CD4-positive, alpha-beta T cell (primary cell): ENCODE results near the gene VPS37C. TPM values are rescaled to one million over a fixed set of nuclear protein-coding genes. Genes with fewer than 3 reads are reported as not detected.

Experiments
- ATAC-seq: fragments of 200-7000 bp; cut with Tn5 transposase; one replicate; pipeline ENCODE4 v1.10.0; 2022; ENCODE audit warnings: mild to moderate bottlenecking; ENCODE audit not compliant: poor library complexity
- CTCF ChIA-PET: fragments of 350-600 bp; sonication (Branson Sonifier 250); formaldehyde crosslinking; loops from one replicate; lab custom pipeline; 2021; ENCODE audit warnings: antibody characterized with exemption, inconsistent platforms; lab: Charles Lee
- POLR2A ChIA-PET: fragments of 350-600 bp; sonication (Branson Sonifier 250); formaldehyde crosslinking; loops from one replicate; lab custom pipeline; 2021; ENCODE audit warnings: antibody characterized with exemption, inconsistent platforms; lab: Charles Lee
- DNase-seq, 14 experiments: peaks; one replicate each; pipeline ENCODE4 v3.0.0-alpha.2; 2013 to 2020; ENCODE audit warnings: mixed read lengths in 2 of 14
- H3K27ac ChIP-seq, 2 donors: one replicate each; pipeline versions ENCODE4 v1.5.1 to v1.7.0; 2013; ENCODE audit warnings: low read length in 2 of 2, low read depth in 1 of 2, mild to moderate bottlenecking in 1 of 2
- H3K27me3 ChIP-seq, 2 experiments: 1 replicate in 1 of 2; 2 replicates in 1 of 2; pipeline versions ENCODE4 v1.6.1 to v1.7.0; 2013; ENCODE audit warnings: low read length in 2 of 2, control low read depth in 1 of 2, mild to moderate bottlenecking in 1 of 2, moderate library complexity in 1 of 2; ENCODE audit not compliant: insufficient read depth in 2 of 2, control insufficient read depth in 1 of 2
- H3K36me3 ChIP-seq: one replicate; pipeline ENCODE4 v1.6.1; 2013; ENCODE audit warnings: low read length, control low read depth; ENCODE audit not compliant: insufficient read depth
- H3K4me1 ChIP-seq: one replicate; pipeline ENCODE4 v1.6.1; 2013; ENCODE audit warnings: low read length, control low read depth; ENCODE audit not compliant: insufficient read depth
- H3K4me3 ChIP-seq: one replicate; pipeline ENCODE4 v1.5.1; 2013; ENCODE audit warnings: mild to moderate bottlenecking, low read length, moderate library complexity
- H3K9me3 ChIP-seq, 2 experiments: 1 replicate in 1 of 2; 2 replicates in 1 of 2; pipeline versions ENCODE4 v1.6.1 to v1.7.0; 2013; ENCODE audit warnings: low read length in 2 of 2, mild to moderate bottlenecking in 2 of 2, control low read depth in 1 of 2, moderate library complexity in 1 of 2; ENCODE audit not compliant: control insufficient read depth in 1 of 2, insufficient read depth in 1 of 2
- H3K27ac Mint-ChIP-seq: one replicate; pipeline ENCODE4 v1.8.0; 2020; ENCODE audit warnings: mixed read lengths
- H3K27me3 Mint-ChIP-seq: one replicate; pipeline ENCODE4 v1.8.0; 2021; ENCODE audit warnings: mixed read lengths
- H3K36me3 Mint-ChIP-seq: one replicate; pipeline ENCODE4 v1.8.0; 2021; ENCODE audit warnings: low read depth, mixed read lengths
- H3K4me1 Mint-ChIP-seq: one replicate; pipeline ENCODE4 v1.8.0; 2021; ENCODE audit warnings: low read depth, mixed read lengths
- H3K4me3 Mint-ChIP-seq: one replicate; pipeline ENCODE4 v1.8.0; 2020; ENCODE audit warnings: mild to moderate bottlenecking, mixed read lengths
- H3K9me3 Mint-ChIP-seq: one replicate; pipeline ENCODE4 v1.8.0; 2020; ENCODE audit warnings: mixed read lengths
- CTCF ChIP-seq: fragments of 200-600 bp; IDR thresholded peaks from one replicate; pipeline ENCODE4 v1.8.0; 2022; ENCODE audit warnings: antibody characterized with exemption, mild to moderate bottlenecking
- intact Hi-C, 2 experiments: fragments of 100-400 bp; cut with DNase I in 1 of 2; cut with micrococcal nuclease in 1 of 2; formaldehyde crosslinking; loops; one replicate each; pipeline versions ENCODE4 v1.15.1 to v1.9.0; 2023 to 2025; cut with DNase I, micrococcal nuclease
- total RNA-seq, 174 experiments: library from RNA in 2 of 174; stranded (reverse) in 2 of 174; gene quantifications; one replicate each; pipeline ENCODE4 v1.2.3 and lab custom pipeline; 2021 to 2026

Gene VPS37C
- total RNA-seq, 2 experiments from 2014 or later = 1.8 to 2.0 TPM

GRCh38 chr11:61142424-61142823, 18.8 kb downstream of the VPS37C start:
- TF ChIP-seq CTCF = no peak
- POLR2A ChIA-PET = no interaction called here
- Histone ChIP-seq H3K27ac (no peak overlapping the region), H3K4me1 (peaks cover 5% of the 10 kb centered on the region), H3K9me3 (no peaks in the 10 kb centered on the region), H3K4me3 (no peak overlapping the region), H3K27me3 (no peaks in the 10 kb centered on the region), H3K36me3 (no peaks in the 10 kb centered on the region)
- intact Hi-C loops = no loop called here
- Mint-ChIP-seq H3K36me3 (peaks cover 17% of the 10 kb centered on the region), H3K27me3 (no peaks in the 10 kb centered on the region), H3K27ac (no peak overlapping the region), H3K9me3 (no peaks in the 10 kb centered on the region), H3K4me1 (peaks cover 18% of the 10 kb centered on the region), H3K4me3 (no peak overlapping the region)
- DNase-seq = no peak
- CTCF ChIA-PET = no interaction called here
- no peak for ATAC-seq

GRCh38 chr11:61141601-61142028, 19.6 kb downstream of the VPS37C start:
- intact Hi-C loops = no loop called here
- no peaks in the 10 kb centered on the region for H3K27me3 Mint-ChIP-seq

GRCh38 chr11:61140416-61140815, 20.8 kb downstream of the VPS37C start:
- TF ChIP-seq CTCF = no peak
- Mint-ChIP-seq H3K36me3 (peaks cover 24% of the 10 kb centered on the region), H3K9me3 (no peaks in the 10 kb centered on the region), H3K4me1 (peaks cover 4% of the 10 kb centered on the region), H3K27ac (no peak overlapping the region), H3K4me3 (no peak overlapping the region), H3K27me3 (no peaks in the 10 kb centered on the region)
- no peak overlapping the region for H3K4me3 ChIP-seq
- DNase-seq (no peak), ATAC-seq (no peak)
- no peak overlapping the region for H3K27ac ChIP-seq
- no peaks in the 10 kb centered on the region for H3K4me1 ChIP-seq
- intact Hi-C loops = no loop called here
- no peaks in the 10 kb centered on the region for H3K36me3 ChIP-seq
- POLR2A ChIA-PET = interaction anchor here (1.0 kb wide), 1 partner anchor 20 kb away, joined by 4 read pairs; no protein-coding TSS in a partner anchor
- H3K9me3 ChIP-seq = no peaks in the 10 kb centered on the region
- H3K27me3 ChIP-seq = no peaks in the 10 kb centered on the region
- CTCF ChIA-PET = interaction anchor here (1.4 kb wide), 1 partner anchor 47 kb away, joined by 4 read pairs; no protein-coding TSS in a partner anchor

More at GRCh38 chr11:61141601-61142028, 19.6 kb downstream of the VPS37C start:
- H3K4me1 Mint-ChIP-seq = peaks cover 10% of the 10 kb centered on the region
- no peak overlapping the region for H3K27ac ChIP-seq
- no peaks in the 10 kb centered on the region for H3K27me3 ChIP-seq
- H3K4me1 ChIP-seq = no peaks in the 10 kb centered on the region
- ChIA-PET POLR2A (interaction anchor here (0.6 kb wide), 1 partner anchor 16 kb away, joined by 3 read pairs; no protein-coding TSS in a partner anchor), CTCF (no interaction called here)
- no peak for TF ChIP-seq CTCF
- no peaks in the 10 kb centered on the region for H3K9me3 Mint-ChIP-seq
- H3K27ac Mint-ChIP-seq = no peak overlapping the region
- peak in 1 of 14 experiments; percentile 30 for DNase-seq
- ATAC-seq = no peak
- no peaks in the 10 kb centered on the region for H3K36me3 ChIP-seq
- no peak overlapping the region for H3K4me3 Mint-ChIP-seq
- no peak overlapping the region for H3K4me3 ChIP-seq
- peaks cover 24% of the 10 kb centered on the region for H3K36me3 Mint-ChIP-seq
- no peaks in the 10 kb centered on the region for H3K9me3 ChIP-seq
